SIG-M5 treated with dmso at 0.1 percent for 504 hours (cell line): Measurements from ENCODE around the gene TRAK1.
"Not testable (repeated sequence)": the region's sequence is repeated elsewhere in the genome, so short reads cannot be mapped to it uniquely, and the experiment has no call there.

Source experiments
- DNase-seq: peaks from one replicate; lab custom pipeline; 2025; ENCODE audit not compliant: unreplicated experiment; lab: John Stamatoyannopoulos, UW

TRAK1 gene

DNA sequence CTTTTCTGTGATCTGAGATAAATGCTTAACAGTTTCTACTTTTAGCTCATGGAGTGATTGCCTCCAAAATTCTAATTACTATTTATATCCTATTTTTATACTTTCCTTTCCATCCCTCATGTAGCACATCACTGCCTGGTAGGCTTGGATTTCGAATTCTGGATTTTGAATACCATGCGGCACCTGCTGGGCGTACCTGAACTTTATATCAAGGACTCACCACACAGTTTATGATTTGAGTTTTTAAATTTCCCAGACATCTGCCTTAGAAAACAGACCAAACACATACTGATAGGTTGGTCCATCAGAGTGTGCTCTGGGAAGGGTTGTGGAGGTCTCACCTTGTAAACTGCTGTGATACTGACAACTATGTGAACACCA is 6.4 kb downstream of the TRAK1 start:
- no peak for DNase-seq

- DNase-seq, result no peak
Measured at GRCh38 chr3:42098171-42098570, 7.0 kb downstream of the TRAK1 start.

DNA sequence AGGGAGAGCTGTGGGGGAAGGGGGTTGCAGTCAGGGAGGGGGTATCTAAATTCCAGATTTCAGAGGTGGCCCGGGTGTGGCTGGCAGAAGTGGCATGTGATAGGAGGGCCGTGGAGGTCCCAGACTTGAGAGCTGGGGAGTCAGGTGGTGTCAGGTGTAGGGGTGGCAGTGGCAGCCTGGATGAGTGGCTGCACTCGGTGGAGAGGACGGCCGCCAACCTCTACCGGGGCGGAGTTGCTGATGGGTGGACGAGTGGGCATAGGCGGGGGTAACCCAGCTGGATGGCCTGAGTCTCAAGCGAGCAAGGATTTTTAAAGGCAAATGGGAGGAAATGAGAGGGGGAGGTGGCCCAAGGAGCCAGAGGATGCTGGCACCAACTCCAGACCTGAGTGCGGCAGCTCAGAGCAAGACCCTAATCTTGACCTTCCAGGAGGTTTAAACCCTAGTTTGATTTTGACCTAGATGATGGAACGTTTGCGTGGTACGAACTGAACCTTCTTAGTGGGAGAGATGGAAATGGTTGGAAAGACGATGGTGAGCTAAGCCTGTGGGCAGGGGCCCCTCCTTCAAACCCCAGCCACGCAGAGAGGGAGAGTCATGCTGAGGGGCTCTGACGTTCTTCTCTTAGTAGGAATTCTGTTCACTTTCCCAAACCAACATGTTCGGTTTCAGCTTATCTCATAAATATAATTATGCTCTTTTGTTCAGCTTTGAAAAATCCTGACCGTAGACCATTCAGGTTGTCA is 8.0 kb downstream of the TRAK1 start:
- no peak for DNase-seq

DNA sequence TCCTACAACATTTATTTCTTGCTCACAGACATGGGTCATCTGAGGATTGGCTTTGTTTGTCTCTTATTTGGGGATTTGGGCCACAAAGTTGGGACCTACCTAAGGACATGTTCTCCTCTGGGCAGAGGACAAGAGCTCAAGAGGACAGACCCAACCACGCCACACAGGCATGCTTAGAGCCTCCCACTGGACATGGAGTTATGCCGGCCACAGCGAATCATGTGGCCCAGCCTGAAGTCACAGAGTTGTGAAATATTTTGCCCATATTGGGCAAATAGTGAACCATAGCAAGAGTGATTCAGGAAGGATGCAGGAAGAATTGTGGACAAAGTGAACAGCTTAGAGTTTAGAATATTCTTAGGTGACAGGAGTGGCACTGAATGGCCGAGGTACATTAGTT is 9.9 kb downstream of the TRAK1 start:
- DNase-seq, result peak; percentile 16

- no peak for DNase-seq
Measured at GRCh38 chr3:42101481-42101880, 10.3 kb downstream of the TRAK1 start.

DNA sequence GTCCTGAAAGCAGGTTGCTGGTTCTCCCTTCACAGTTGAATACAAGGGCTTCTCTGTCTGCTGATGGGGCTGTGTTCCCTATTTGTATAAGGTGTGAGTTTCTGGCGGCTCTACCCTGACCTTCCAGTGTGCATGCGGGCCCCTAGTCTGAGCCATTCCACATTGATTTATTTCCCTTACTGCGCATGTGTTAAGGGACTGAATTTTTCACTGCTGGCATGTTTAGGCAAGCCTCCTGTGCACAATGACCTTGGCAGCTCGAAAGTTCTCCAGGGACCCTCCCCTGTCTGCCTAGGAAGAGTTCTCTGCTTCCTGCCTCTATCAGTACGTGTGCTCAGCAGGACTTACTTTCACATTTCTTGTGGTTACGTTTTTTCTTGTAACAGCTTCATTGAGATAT is 11.4 kb downstream of the TRAK1 start:
- DNase-seq, result no peak

- DNase-seq, result not testable (repeated sequence)
Measured at GRCh38 chr3:42103921-42104665, 12.9 kb downstream of the TRAK1 start.

DNA sequence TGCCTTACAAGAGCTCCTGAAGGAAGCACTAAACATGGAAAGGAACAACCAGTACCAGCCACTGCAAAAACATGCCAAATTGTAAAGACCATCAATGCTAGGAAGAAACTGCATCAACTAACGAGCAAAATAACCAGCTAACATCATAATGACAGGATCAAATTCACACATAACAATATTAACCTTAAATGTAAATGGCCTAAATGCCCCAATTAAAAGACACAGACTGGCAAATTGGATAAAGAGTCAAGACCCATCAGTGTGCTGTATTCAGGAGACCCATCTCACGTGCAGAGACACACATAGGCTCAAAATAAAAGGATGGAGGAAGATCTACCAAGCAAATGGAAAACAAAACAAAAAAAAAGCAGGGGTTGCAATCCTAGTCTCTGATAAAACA is 14.8 kb downstream of the TRAK1 start:
- DNase-seq, result not testable (repeated sequence)

GRCh38 chr3:42106646-42107045 is 15.5 kb downstream of the TRAK1 start:
- DNase-seq, result no peak

DNA sequence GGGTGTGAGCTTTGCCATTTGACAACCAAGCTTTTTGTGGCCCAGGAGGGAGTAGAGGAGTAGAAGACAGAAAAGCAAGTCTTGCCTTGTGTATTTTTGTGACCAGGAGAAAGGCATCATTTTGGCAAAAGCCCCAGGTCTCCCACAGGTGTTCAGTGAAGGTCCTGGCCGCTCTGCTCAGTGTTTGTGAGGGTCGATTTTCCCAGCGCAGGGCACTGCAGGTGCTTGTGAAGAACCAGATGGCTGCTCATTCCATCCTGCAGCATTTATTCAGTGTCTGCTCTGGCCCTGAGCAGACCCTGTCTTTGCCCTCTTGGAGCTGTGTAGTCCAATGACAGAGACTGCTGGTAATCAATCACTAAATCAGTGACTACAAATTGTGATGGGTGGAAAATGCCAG is 19.5 kb downstream of the TRAK1 start:
- DNase-seq, result no peak

GRCh38 chr3:42114130-42114725 is 23.1 kb downstream of the TRAK1 start:
- DNase-seq, result peak; percentile 67

DNA sequence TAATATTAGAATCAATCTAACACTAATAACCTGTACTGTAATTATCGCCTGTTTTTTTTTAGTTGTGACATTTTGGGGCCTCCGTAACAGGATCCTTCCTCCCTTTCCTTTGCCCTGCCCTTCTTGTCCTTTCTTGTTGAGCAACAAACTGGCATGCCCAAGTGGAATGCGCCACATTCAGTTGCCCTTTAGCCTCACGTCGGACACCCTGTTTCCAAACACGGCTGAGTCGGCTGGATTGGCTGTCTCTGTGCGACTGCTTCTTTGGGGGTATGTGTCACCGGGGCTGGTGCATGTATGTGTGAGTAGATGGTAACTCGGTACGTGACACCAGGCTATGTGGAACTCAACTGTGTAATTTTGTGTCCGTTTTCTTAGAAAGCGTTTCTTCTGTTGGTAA is 24.1 kb downstream of the TRAK1 start:
- DNase-seq, result no peak

DNA sequence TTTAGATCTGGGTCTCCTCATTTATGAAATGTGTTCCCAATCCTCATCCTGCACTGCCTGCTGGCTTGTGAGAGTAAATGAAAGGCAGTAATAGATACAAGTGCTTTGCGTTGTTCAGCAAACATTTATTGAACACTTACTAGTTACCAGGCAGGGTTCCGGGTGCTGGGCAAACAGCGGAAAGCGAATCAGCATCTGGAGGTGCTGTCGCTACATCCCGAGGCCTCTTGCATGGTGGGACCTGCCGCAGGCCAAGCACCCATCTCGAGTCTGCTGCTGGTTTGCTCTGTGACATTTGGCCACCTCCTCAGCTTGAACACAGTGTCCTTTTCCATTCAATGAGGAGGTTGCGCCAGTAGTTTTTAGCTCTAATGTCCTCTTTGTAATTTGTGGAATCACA is 24.8 kb downstream of the TRAK1 start:
- no peak for DNase-seq

DNA sequence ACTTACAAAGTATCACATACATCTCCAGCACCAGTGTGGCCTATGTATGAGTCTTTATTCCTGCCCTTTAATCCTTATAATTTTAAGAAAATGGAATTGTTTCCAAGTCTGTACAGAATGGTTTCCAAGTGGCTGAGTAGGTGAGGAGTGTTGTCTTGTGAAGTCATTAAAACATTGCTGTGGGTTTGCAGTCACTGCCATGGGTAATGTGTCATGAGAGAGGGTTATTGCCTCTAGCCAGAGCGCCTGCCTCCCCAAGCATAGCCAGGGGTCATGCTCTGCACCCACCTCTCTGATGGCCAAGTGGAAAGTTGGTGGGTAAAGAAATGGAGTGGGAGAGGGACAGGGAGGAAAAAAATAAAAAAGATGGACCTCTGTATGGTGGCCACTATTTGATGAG is 25.3 kb downstream of the TRAK1 start:
- DNase-seq, result no peak

GRCh38 chr3:42117175-42118008 is 26.2 kb downstream of the TRAK1 start:
- DNase-seq, result no peak

- DNase-seq, result peak; percentile 6
Measured at GRCh38 chr3:42118762-42119361, 27.7 kb downstream of the TRAK1 start.

DNA sequence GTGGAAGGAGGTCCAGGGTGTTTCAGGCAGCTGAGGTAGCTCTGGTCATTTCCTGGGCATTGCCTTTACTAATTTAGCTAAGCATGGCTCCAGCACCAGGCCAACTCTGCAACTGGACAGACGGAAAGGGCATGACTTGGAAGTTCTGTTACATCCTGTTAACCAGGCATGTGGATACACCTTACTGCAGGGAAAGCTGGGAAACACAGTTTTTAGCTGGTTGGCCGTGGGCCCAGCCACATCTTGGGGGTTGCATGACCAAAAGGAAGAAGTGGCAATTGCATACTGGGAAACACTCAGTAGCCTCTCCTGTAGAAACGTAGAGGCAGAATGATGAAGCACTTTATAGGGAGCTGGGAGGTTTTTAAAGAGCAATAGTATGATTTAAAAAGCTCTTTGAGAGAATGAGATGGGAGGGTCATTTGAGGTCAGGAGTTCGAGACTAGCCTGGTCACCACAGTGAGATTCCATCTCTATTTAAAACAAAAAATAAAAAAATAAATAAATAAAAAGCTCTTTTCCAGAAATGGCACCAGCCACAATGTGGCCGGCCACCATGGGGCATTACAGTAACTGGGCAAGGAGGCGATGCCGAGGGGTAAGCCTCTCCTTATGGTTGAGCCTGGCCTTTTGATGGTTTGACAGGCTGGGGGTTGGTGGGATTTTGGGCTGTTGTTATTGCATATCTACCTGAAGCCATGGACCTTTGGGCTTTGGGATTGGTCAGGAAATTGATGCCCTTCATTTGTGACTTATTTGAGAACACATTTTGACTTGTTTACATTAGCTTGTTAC is 28.6 kb downstream of the TRAK1 start:
- DNase-seq, result no peak

- DNase-seq, result no peak
Measured at GRCh38 chr3:42120866-42121265, 29.7 kb downstream of the TRAK1 start.

DNA sequence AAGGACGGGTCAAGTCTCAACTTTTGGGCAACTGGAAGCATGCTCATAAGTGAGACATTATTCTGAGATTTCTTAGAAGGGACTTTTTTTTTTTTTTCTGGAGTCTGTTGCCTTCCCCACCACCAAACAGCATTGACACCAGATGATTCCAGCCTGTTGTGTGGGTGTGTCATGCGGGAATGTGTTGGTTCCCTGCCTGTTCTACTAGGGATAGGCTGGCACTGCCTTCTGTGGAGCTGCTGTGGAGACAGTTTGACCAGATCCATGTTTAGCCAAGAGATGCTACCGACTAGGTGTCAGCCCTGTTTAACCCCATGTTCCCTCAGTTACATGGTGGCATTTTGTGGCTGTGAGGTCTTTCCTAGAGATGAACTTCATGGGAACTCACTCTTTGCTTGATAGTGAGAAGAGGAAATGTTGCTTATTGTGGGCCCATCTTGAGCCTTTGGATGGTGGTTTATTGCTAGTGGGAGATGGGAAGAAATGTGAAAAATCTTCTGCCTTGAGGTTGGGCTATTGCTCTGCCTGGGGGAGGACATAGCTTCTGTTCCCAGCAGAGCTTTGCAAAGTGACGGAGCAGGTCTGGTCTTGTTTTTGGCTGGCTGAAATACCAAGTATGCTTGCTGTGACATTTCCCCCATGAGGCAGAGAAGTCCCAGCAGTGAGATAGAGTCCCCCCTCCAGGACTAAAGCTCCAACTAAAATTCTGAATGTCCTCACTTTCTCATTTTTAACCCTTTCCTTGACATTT is 31.3 kb downstream of the TRAK1 start:
- no peak for DNase-seq
